Measurements from ENCODE around the gene SMIM28.

SMIM28 gene

DNA sequence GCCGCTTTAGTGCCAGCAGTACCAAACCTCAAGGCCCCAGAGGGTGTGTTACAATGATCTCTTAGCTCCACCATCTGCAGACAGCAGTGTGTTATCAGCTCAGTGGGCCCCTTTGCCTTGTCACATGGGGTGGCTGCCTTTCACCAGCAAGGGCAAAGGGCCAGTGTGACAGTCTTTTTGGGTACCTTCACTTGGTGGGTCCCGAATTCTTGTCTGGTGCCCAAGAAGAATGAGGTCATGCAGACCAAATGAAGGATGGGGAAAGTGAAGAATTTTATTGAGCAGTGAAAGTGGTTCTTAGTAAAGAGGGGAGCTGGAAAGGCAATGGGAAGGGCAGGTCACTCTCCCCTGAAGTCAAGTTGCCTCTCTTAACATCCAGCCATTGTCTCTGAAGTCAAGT is 2.9 kb upstream of the SMIM28 start:
- no peak for DNase-seq

DNA sequence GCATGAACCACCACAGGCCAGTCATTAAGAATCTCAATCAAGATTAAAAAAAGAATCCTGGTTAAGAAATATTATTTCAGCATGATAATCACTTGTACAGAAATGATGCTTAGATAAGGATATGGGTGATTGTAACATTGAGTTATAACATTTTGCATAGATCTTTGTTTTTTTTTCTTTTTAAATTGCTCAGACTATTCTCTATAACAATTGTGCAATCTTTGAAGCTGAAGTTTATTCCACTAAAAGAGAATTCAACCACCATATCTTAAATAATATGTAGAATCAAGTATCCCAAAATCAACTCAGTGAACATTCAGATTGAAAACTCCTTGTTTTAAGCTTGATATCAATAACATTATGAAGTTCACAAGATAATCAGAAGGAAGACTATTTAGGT is 663 bp upstream of the SMIM28 start:
- no peak for DNase-seq

DNA sequence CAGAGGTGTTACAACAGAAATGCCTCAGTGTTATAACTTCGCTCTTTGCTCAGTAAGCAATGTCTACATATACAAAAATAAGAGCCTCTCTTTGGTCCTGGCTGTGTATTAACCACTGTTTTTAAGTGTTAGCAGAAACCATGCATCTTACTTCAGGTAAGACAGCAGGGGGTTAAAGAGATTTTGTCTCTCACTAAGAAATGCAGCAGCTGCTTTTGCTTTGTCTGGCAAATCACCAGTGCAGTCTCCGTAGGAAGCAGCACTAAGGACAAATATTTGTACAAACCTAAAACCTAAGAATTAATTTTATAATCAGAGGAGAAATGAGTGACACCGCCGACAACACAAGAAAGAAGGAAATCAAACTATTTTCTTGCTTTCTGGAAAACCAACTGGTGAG is 758 bp downstream of the SMIM28 start:
- DNase-seq = no peak

DNA sequence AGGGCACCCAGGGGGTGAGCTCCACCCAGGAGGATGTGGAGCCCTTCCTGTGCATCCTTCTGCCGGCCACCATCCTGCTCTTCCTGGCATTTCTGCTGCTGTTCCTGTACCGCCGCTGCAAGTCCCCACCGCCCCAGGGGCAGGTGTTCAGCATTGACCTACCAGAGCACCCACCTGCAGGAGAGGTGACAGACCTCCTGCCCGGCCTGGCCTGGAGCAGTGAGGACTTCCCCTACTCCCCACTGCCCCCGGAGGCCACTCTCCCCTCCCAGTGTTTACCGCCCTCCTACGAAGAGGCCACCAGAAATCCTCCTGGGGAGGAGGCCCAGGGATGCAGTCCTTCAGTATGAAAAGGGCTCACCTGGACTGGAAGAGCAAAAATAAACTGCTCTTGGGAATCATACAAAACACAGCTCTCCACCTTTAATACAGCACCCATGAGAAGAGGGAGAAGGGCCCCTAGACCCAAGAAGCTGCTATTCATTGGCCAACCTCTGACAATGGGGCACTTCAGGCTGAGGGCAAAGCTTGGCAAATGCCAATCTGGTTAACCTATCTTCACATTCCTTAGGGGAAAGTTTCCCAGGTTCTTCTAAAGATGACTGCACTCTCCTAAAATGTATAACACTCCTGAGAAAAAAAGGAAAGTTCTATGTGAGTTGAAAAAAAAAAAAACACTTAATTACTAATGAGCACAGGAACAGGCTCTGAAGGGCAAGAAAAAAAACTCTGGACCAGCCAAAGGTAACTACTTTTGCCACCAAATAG is 5.0 kb downstream of the SMIM28 start:
- DNase-seq = no peak

DNA sequence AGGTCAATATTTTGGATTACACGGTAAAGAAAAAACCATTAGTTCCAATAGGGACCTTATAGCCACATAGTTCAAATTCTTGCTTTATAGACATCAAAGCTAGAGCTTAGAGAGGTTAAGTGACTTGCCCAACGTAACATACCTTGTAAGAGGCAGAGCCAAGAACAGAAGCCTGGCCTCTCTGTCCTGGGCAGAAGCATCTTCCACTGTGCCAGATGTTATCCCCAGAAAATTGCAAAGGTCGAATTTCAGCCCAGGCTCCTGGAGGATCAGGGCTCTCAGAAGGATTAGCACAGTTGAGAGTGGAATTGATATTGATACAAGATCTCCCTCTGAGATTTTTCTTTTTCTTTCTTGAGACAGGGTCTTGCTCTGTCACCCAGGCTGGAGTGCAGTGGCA is 6.1 kb downstream of the SMIM28 start:
- no peak for DNase-seq

DNA sequence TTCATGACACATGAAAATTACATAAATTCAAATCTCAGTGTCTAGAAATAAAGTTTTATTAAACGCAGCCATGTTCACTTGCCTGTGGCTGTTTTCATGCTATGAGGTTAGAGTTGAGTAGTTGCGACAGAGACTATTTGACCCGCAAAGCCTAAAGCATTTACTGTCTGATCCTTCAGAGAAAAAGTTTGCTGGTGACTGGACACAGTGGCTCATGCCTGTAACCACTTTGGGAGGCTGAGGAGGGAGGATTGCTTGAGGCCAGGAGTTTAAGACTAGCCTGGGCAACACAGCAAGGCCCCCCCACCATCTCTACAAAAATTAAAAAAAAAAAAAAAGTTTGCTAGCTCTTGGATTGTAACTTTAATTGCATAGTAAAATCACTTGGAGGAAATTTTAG is 9.2 kb downstream of the SMIM28 start:
- DNase-seq = no peak

DNA sequence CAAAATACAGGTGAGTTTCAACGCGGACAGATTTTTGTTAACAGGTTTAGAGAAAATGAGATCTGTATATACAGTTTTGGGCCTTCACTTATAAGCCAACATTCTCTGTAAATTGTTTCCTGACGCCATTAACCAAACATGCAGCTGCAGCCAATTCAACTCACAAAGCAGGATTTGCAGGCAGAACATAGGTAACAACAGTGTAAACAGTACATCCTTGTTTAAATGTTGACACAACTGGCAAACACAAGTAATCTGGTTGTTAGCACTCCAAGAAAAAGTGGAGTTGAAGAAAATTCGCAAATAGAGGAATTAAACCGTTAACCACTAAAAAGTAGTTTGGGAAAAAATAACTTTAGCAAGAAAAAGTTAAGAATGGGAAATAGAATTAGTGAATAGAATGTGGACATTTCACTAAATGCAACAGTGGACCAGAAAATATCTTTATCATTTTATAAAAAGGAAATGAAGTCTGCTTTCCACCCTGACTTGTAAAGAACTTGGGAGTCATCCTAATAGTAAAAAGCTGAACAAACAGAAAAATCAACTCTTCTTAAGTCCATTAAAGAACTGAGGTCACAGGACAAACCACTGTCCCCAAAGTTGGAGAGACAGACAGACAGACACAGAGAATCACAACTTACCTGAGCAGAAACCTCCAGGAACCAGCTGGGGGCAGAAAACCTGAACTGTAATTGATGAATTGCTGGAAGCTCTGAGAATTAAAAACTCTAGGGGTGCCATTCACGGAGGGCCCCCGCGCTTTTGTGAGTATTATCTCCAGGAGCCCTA is 10.1 kb downstream of the SMIM28 start:
- no peak for DNase-seq

DNA sequence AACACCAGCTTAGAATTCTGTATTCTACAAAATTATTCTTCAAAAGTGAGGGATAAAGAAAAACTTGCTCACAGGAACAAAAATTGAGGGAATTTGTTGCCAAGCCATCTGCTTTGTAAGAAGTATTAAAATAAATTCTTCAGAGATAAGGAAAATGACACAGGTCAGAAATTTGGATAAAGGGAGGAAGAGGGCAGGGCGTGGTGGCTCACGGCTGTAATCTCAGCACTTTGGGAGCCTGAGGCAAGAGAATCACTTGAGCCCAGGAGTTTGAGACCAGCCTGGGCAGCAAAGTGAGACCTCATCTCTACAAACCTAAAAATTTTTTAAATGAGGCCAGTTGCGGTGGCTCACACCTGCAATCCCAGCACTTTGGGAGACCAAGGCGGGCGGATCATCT is 11.8 kb downstream of the SMIM28 start:
- DNase-seq = no peak

DNA sequence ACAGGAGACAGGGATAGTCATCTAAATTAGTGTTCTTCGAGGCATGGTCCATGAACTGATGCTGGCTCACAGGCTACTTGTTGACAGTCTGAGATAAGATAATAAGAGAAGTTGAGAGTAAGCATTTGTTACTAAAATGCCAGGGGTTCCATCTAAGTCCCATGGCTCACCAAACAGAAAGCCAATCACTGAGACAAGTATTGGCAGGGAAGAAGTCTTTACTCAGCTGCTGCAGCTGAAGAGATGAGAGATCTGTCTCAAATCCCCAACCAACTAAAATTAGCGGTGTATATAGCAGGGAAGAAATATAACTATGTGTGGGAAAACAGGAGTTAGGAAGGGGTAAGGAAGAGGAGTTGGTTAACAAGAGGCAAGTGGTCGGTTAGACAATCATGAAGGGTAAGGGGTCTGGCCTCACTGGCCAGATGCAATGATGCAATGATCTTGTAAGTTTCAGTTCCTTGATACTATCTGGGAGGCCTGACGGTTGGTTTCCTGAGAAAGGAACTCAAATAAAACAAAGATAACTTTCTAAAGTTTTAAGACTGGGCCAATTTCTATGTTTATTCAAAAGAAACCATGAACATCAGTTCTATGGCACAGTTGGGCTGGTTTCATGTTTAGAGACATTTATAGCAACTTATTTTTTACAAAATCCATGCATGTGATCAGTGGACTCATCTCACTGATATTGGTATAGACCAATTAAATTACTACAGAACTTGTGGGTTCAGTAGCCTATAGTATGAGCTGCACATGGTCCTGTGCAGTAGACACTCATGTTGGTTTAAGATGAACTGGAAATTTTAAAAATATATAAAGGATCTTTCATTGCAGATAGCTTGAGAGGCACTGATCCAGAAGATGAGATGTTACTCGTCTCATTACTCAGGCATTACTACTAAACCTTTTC is 16.4 kb downstream of the SMIM28 start:
- no peak for DNase-seq

DNA sequence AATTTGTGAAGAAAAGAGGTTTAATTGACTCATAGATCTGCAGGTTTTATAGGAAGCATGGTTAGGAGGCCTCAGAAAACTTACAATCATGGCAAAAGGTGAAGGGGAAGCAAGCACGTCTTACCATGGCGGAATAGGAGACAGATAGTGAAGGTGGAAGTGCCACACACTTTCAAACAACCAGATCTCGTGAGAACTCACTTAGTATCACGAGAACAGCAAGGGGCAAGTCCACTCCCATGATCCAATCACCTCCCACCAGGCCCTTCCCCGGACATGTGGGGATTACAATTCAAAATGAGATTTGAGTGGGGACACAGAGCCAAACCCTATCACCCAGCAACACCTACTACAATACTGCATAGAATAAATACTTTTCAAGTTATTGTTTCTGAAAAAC is 19.0 kb downstream of the SMIM28 start:
- DNase-seq = no peak

DNA sequence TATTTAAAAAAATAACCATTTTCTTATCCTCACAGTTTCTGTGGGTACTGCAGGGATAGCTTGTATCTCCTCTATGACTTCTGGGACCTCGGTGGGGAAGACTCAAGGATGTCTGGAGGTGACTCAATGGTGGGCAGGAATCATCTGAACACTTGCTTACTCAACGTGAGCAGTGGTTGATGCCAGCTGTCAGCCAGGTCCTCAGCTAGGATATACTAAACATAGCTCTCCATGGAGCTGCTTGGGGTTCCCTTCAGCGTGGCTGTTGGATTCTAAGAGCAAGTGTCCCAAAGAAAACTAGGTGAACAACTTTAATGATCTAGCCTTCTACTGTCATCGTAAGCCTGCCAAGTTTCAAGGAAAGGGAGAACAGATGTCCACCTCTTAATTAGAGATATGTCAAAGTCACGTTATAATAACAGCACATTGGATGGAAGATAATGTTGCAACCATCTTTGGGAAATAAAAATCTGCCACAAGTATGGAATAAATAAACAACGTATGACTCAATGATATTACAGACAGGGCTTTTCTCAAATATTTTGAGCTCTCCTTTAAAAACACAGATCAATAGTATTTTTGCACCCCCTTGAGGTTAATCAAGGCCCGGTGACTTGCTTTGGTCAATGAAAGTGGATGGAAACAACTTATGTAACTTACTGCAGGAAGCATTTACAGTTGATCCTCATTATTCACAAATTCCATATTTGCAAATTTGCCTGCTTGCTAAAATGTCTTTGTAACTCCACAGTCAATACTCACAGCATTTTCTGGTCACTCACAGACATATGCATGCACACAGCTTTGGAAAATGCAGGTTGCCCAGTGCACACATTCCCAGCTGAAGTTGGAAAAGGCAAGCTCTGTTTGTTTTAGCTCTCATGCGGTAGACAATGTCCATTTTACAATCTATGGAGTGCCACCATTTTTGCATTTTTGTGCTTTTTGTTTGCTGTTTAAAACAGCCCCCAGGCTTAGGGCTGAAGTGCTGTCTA is 19.7 kb downstream of the SMIM28 start:
- DNase-seq = no peak

DNA sequence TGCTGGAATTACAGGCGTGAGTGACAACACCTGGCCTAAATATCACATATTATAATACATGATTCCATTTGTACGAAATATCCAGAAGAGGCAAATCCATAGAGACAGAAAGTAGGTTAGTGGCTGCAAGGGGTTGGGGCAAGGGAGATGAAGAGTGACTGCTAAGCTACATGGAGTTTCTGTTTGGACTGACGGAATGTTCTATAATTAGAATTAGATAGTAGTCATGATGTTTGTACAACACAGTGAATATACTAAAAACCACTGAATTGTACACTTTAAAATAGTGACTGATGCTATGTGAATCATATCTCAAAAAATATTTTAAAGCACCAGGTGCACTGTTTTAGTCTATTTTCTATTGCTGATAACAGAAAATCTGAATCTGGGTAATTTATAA is 22.6 kb downstream of the SMIM28 start:
- DNase-seq = no peak

DNA sequence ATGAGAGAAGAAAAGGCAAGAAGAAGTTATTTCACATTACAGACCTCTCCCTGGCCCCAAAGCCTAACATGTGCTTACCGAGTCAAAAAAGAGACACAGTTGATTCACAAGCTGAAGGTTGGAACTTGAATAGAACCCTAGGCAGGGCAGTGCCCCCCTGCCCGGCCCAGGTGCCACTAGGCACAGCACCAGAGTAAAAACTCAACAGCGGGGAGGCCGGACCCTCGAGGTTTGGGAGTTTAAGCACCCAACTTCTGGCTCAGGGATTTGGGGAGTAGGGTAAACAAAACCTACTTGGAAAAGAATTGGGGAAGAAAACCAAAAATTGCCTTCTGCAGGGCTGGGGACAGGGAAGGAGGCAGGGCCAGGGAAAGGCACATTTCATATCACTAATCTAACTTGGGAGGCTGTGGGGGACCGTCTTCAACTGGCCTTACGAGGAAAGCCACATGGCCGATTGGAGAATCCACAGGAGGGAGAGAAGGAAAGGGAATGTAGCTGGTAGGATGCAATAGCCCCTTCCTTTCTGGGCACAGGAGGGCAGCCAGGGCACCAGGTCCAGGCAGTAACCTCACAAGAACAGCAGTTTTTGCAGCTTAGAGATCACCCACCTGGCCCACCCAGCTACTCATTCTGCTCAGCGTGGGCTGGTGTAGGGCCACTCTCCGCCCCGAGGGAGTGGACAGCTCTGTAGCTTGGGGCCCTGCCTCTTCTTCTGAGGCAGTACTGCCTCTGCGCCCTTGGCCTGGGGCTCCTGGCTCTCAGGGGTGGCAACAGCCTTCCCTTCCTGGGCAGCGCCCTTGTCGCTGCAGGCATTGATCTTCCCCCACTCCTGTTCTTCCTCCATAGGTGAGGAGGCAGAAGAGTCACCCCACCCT is 24.5 kb downstream of the SMIM28 start:
- DNase-seq = no peak

DNA sequence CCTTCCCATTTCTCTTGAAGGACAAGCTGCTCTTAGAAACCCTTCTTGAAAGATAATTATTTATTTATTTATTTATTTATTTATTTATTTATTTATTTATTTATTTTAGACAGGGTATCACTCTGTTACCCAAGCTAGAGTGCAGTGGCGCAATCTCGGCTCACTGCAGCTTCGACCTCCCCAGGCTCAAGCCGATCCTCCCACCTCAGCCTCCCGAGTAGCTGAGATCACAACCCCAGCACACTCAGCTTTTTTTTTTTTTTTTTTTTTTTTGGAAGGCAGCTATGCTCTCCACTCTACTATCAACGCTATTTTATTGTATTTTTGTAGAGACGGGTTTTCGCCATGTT is 25.1 kb downstream of the SMIM28 start:
- DNase-seq = no peak

DNA sequence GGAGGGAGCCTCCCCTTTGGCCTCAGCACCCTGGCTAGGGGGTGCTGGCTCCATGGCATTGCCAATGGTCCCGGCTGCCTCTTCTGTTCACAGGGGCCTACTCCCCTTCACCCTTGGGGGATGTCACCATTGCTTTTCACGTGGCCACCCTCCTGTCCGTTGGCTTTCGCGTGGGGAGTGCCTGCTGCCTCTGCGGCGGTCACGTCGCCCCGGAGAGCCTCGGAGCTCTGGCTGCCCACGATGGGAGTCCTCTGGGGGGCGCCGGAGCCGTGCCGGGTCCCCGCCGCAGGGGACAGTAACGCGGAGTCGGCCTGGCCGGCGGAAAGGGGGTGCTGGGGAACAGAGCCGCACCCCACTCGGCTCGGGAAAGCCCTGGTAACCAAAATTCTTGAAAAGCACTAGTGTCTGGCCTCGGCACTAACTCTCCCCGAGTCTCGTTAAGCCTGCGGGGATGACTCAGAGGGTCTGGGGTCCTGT is 25.7 kb downstream of the SMIM28 start:
- DNase-seq = no peak

DNA sequence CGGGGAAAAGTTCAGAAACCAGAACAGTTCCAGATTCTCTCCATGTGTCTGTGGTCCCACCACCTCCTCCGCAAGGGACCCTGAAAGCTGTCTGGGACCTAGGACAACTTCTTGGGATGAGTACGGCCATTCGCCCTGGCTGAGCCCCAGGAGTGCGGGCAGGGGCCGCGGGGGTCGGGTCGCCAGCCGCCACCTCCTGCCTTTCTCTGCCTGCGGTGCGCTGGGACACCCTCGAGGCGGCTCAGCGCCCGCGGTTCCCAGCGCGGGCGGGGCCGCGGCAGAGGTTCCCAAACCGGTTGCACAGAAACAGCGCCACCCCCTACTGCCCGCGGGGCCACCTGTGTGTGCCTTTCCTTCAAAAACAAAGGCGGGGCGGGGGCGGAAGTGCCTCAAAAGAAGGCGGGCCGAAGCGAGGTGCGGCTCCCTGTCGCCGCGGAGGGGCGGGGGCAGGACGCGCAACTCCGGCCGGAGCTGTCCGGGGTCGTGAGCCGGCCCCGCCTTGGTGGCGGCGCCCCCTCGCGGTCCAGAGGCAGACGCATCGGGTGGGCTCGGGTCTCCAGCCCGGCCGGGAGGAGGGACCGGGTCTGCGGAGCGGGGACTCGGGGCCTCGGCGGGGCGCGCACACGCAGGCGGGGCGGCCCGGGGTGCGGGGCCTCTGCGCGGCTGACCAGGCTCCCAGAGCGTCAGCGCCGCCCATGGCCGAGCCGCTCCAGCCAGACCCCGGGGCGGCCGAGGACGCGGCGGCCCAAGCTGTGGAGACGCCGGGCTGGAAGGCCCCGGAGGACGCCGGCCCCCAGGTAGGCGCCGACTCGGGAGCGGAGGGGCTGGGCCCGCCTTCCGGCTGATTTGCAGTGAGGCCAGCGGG is 26.3 kb downstream of the SMIM28 start, which contains the start of gene HEBP2:
HEBP2 (plus strand) TSS at position 423 of the 865 bp plus-strand sequence; CDS start at position 696, 273 bp downstream.
- DNase-seq = peak; percentile 57

DNA sequence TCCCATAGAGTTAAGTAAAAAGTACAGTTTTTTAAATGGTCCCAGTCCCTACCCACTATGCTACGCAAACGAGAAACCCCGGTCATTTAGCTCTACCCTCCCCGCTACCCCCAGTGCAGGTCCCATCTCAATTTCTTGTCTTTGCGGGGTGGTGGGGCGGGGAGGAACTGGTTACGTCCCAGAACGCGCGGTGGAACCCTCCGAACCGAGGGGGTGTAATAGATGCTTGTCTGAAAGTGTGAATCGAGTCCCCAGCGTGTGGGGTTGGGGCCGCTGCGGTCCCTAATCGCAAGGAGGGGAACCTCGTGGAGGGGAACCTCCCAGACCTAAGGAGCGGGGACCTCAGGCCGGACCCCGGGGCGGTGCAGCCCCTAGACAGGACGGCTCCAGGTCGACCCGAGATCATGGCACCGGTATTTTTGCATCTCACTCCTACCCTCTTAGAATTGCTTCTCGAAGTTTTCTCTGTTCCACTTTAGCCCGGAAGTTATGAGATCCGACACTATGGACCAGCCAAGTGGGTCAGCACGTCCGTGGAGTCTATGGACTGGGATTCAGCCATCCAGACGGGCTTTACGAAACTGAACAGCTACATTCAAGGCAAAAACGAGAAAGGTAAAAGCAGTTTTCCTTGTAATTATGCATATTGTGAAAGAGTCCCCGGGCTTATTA is 27.1 kb downstream of the SMIM28 start:
- DNase-seq = no peak

DNA sequence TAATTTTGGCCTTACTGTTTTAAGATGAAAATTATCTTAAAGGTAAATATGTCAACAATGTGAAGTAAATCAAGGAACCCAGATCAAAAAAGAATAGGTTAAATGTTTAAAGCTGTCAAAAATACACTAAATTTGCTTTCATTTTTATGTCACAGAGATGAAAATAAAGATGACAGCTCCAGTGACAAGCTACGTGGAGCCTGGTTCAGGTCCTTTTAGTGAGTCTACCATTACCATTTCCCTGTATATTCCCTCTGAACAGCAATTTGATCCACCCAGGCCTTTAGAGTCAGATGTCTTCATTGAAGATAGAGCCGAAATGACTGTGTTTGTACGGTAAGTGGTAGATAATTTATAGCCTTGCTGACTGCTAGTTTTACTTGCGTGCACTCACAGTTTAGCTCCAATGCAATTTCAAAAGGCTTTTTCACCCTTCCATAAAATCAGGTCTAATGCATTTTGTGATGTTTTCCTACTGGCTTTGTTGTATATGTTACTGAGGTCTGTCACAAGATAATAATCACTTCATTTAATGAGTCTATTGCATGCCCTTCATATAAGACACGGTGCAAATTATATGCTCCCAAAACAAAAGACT is 28.2 kb downstream of the SMIM28 start:
- DNase-seq = no peak

DNA sequence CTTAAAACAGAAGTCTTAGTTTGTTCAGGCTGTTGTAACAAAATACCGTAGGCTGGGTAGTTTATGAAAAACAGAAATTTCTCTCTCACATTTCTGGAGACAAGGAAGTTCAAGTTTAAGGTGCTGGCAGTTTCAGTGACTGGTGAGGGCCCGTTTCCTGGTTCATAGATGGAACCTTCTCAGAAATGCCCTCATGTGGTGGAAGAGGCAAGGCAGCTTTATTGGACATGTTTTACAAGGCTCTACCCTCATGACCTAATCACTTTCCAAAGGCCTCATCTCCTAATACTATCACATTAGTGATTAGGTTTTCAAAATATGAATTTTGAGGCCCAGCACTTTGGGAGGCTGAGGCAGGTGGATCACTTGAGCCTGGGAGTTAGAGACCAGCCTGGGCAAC is 28.7 kb downstream of the SMIM28 start:
- no peak for DNase-seq
